Bronchial epithelial cell (primary cell): ENCODE measurements around the gene SLC24A3. TPM values are rescaled to one million over a fixed set of nuclear protein-coding genes. Genes with fewer than 3 reads are reported as not detected.

Experiments
- DNase-seq: peaks from one replicate; pipeline ENCODE4 v3.0.0-alpha.2; 2010; ENCODE audit warnings: low read depth
- FAIRE-seq: peaks from 2 replicates; lab custom pipeline; 2011; peaks lifted over from hg19 to GRCh38; lab: Jason Lieb, UNC
- H3K27me3 ChIP-seq: 2 replicates; pipeline ENCODE4 v1.5.1; 2011; ENCODE audit warnings: low read length; ENCODE audit not compliant: control insufficient read depth, insufficient read depth
- H3K36me3 ChIP-seq: 2 replicates; pipeline ENCODE4 v1.5.1; 2011; ENCODE audit warnings: low read length; ENCODE audit not compliant: control insufficient read depth, insufficient read depth
- H3K4me3 ChIP-seq: 2 replicates; pipeline ENCODE4 v1.5.1; 2011; ENCODE audit warnings: mild to moderate bottlenecking, low read depth, low read length, control low read depth
- CTCF ChIP-seq: IDR thresholded peaks from 2 replicates; pipeline ENCODE4 v1.5.1; 2011; ENCODE audit warnings: mild to moderate bottlenecking, moderate library complexity, low read length, control low read depth, inconsistent platforms; ENCODE audit not compliant: insufficient read depth, severe bottlenecking
- total RNA-seq: library from RNA; depleted of rRNA; stranded (reverse); fragments of >200 nt; gene quantifications from 2 replicates; pipeline ENCODE4 v1.2.1, GENCODE V29; 2014

The SLC24A3 gene
- total RNA-seq, 1 donor from 2014 or later, result under 0.01 TPM

GRCh38 chr20:19463597-19463996 lies 251.2 kb downstream of the SLC24A3 start:
- TF ChIP-seq CTCF, result no peak
- Histone ChIP-seq H3K27me3 (no peaks in the 10 kb centered on the region), H3K4me3 (no peak overlapping the region), H3K36me3 (no peaks in the 10 kb centered on the region)
- DNase-seq, result no peak
- FAIRE-seq, result no peak

GRCh38 chr20:19465536-19465935 lies 253.1 kb downstream of the SLC24A3 start:
- no peaks in the 10 kb centered on the region for H3K36me3 ChIP-seq
- H3K27me3 ChIP-seq, result no peaks in the 10 kb centered on the region
- TF ChIP-seq CTCF, result no peak
- no peak for DNase-seq
- no peak overlapping the region for H3K4me3 ChIP-seq
- FAIRE-seq, result no peak

GRCh38 chr20:19466206-19466928 lies 253.9 kb downstream of the SLC24A3 start:
- no peaks in the 10 kb centered on the region for H3K36me3 ChIP-seq
- no peak for TF ChIP-seq CTCF
- DNase-seq, result no peak
- H3K4me3 ChIP-seq, result no peak overlapping the region
- H3K27me3 ChIP-seq, result no peaks in the 10 kb centered on the region
- FAIRE-seq, result peak; percentile 18

GRCh38 chr20:19473216-19473921 lies 260.9 kb downstream of the SLC24A3 start:
- no peak for FAIRE-seq
- Histone ChIP-seq H3K4me3 (no peak overlapping the region), H3K36me3 (no peaks in the 10 kb centered on the region), H3K27me3 (no peaks in the 10 kb centered on the region)
- TF ChIP-seq CTCF, result no peak
- DNase-seq, result no peak

GRCh38 chr20:19473922-19474286 lies 261.5 kb downstream of the SLC24A3 start:
- Histone ChIP-seq H3K4me3 (no peak overlapping the region), H3K36me3 (no peaks in the 10 kb centered on the region), H3K27me3 (no peaks in the 10 kb centered on the region)
- DNase-seq, result no peak
- TF ChIP-seq CTCF, result no peak
- no peak for FAIRE-seq
